ENCODE measurements around the gene WDR1. TPM values are rescaled to one million over a fixed set of nuclear protein-coding genes. Genes with fewer than 3 reads are reported as not detected.

Gene WDR1, protein sequence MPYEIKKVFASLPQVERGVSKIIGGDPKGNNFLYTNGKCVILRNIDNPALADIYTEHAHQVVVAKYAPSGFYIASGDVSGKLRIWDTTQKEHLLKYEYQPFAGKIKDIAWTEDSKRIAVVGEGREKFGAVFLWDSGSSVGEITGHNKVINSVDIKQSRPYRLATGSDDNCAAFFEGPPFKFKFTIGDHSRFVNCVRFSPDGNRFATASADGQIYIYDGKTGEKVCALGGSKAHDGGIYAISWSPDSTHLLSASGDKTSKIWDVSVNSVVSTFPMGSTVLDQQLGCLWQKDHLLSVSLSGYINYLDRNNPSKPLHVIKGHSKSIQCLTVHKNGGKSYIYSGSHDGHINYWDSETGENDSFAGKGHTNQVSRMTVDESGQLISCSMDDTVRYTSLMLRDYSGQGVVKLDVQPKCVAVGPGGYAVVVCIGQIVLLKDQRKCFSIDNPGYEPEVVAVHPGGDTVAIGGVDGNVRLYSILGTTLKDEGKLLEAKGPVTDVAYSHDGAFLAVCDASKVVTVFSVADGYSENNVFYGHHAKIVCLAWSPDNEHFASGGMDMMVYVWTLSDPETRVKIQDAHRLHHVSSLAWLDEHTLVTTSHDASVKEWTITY
- total RNA-seq (2022) (188 and 199 TPM in 2 replicates), Bru-seq, nascent RNA (percentile 88 among the genes with signal in this experiment), BruChase-seq, experiment 1, labeled RNA remaining after a 6-hour chase (percentile 89 among the genes with signal in this experiment), BruChase-seq, experiment 2, labeled RNA remaining after a 2-hour chase (percentile 83 among the genes with signal in this experiment)
- long read RNA-seq, transcript WDR1-202 (12 exons, 2,722 nt), result minor isoform, 10 of 193 reads
- long read RNA-seq, transcript WDR1-203 (15 exons, 3,142 nt), result major isoform, 156 of 193 reads
- long read RNA-seq, partial matches to known transcripts, result 19 of 193 reads
- long read RNA-seq, other reads (novel, unspliced or antisense), result 8 of 193 reads

GRCh38 chr4:10116569-10117358, at the start of gene WDR1:
Gene WDR1, minus strand, starts transcription at chr4:10116799. Its CDS starts 133 bp downstream, at chr4:10116666.
- H3K36me3 Mint-ChIP-seq (ENCODE audit: insufficient read depth, unreplicated experiment), result peaks cover 57% of the 10 kb centered on the region
- DNase-seq, result peak; percentile 92
- TF ChIP-seq, protein P1, sequence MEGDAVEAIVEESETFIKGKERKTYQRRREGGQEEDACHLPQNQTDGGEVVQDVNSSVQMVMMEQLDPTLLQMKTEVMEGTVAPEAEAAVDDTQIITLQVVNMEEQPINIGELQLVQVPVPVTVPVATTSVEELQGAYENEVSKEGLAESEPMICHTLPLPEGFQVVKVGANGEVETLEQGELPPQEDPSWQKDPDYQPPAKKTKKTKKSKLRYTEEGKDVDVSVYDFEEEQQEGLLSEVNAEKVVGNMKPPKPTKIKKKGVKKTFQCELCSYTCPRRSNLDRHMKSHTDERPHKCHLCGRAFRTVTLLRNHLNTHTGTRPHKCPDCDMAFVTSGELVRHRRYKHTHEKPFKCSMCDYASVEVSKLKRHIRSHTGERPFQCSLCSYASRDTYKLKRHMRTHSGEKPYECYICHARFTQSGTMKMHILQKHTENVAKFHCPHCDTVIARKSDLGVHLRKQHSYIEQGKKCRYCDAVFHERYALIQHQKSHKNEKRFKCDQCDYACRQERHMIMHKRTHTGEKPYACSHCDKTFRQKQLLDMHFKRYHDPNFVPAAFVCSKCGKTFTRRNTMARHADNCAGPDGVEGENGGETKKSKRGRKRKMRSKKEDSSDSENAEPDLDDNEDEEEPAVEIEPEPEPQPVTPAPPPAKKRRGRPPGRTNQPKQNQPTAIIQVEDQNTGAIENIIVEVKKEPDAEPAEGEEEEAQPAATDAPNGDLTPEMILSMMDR (IDR thresholded peaks at IDR 0.05; ENCODE audit: unreplicated experiment), result no peak
- H3K9me3 Mint-ChIP-seq (ENCODE audit: low read depth, unreplicated experiment), result no peaks in the 10 kb centered on the region
- CTCF ChIA-PET, result interaction anchor here (0.7 kb wide), 1 partner anchor 32 kb away, joined by 7 read pairs; no protein-coding TSS in a partner anchor
- intact Hi-C loops (cut with micrococcal nuclease; ENCODE audit: unreplicated experiment), result no loop called here
- peak within 1 kb of the TSS; percentile 82 for H3K4me3 Mint-ChIP-seq (ENCODE audit: low read depth, unreplicated experiment)
- H3K4me1 Mint-ChIP-seq (ENCODE audit: low read depth, unreplicated experiment), result peaks cover 20% of the 10 kb centered on the region
- H3K27me3 Mint-ChIP-seq (ENCODE audit: unreplicated experiment), result no peaks in the 10 kb centered on the region
- peak within 1 kb of the TSS; percentile 93 for H3K27ac Mint-ChIP-seq (ENCODE audit: unreplicated experiment)
- BruUV-seq (replicated peaks), result no TSS peak

DNA sequence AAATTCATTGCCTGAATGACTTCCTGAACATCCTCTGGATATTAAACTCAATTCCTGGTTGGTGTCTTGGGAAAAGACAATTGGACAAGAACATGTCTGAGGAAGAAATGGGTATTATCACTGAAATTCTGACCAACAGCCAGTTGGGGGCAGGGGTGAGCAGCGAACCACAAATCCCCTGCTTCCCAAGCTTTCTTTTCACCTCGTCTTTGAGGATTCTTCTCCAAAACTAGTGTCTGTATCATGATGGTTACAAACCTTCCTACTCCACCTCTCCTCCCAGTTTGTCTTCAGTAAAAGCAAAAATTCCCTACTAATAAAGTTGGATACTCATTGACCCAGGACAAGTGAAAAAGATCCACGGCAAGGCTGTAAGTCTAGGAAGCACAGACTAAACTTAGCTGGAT, 48.3 kb upstream of the WDR1 start:
- H3K27ac Mint-ChIP-seq (ENCODE audit: unreplicated experiment), result no peak overlapping the region
- H3K9me3 Mint-ChIP-seq (ENCODE audit: low read depth, unreplicated experiment), result no peaks in the 10 kb centered on the region
- TF ChIP-seq, protein P1 (IDR thresholded peaks at IDR 0.05; ENCODE audit: unreplicated experiment), result no peak
- H3K4me3 Mint-ChIP-seq (ENCODE audit: low read depth, unreplicated experiment), result no peak overlapping the region
- peak; percentile 24 for DNase-seq
- BruUV-seq (replicated peaks), result no TSS peak
- peaks cover 17% of the 10 kb centered on the region for H3K27me3 Mint-ChIP-seq (ENCODE audit: unreplicated experiment)
- CTCF ChIA-PET, result no interaction called here
- H3K4me1 Mint-ChIP-seq (ENCODE audit: low read depth, unreplicated experiment), result no peaks in the 10 kb centered on the region
- intact Hi-C loops (cut with micrococcal nuclease; ENCODE audit: unreplicated experiment), result loop anchor here (2.0 kb wide), 1 partner anchor 238 kb away; no protein-coding TSS in a partner anchor
- H3K36me3 Mint-ChIP-seq (ENCODE audit: insufficient read depth, unreplicated experiment), result no peaks in the 10 kb centered on the region

GRCh38 chr4:10163296-10163695, 46.7 kb upstream of the WDR1 start:
- intact Hi-C loops (cut with micrococcal nuclease; ENCODE audit: unreplicated experiment), result no loop called here
- CTCF ChIA-PET, result interaction anchor here (0.7 kb wide), 1 partner anchor 11 kb away, joined by 3 read pairs; no protein-coding TSS in a partner anchor
- BruUV-seq (replicated peaks), result no TSS peak
- H3K27me3 Mint-ChIP-seq (ENCODE audit: unreplicated experiment), result peaks cover 17% of the 10 kb centered on the region
- no peaks in the 10 kb centered on the region for H3K4me1 Mint-ChIP-seq (ENCODE audit: low read depth, unreplicated experiment)
- H3K36me3 Mint-ChIP-seq (ENCODE audit: insufficient read depth, unreplicated experiment), result no peaks in the 10 kb centered on the region
- TF ChIP-seq, protein P1 (IDR thresholded peaks at IDR 0.05; ENCODE audit: unreplicated experiment), result no peak
- no peak overlapping the region for H3K4me3 Mint-ChIP-seq (ENCODE audit: low read depth, unreplicated experiment)
- no peaks in the 10 kb centered on the region for H3K9me3 Mint-ChIP-seq (ENCODE audit: low read depth, unreplicated experiment)
- DNase-seq, result no peak
- no peak overlapping the region for H3K27ac Mint-ChIP-seq (ENCODE audit: unreplicated experiment)

Data from Calu3 (cell line).